GM18519 (cell line): Measurements from ENCODE around the gene SEC62.

ENCODE experiments used
- ATAC-seq: cut with Tn5 transposase; IDR thresholded peaks from one replicate; pipeline ENCODE4 v1.9.1; 2021; ENCODE audit warnings: mild to moderate bottlenecking, moderate library complexity; ENCODE audit not compliant: unreplicated experiment, low FRiP score

The SEC62 gene

GRCh38 chr3:169966428-169966950 is at the start of gene SEC62:
SEC62 (plus strand) TSS chr3:169966807; CDS start chr3:169966823, 16 bp downstream.
- peak; percentile 74 for ATAC-seq

DNA sequence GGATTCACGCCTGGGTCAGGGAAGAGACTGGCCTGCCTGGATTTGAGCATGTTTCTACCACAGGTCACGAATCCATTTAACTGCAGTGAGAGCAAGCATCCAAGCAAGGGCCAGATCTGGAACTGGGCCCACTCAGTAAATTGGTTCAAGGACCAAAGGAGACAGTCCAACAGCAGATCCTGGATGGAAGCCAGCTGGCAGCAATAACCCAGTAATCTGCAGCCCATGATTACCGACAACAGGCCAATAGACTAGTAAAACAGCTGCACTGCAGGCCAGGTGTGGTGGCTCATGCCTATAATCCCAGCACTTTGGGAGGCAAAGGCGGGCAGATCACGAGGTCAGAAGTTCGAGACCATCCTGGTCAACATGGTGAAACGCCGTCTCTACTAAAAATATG is 43.4 kb upstream of the SEC62 start:
- no peak for ATAC-seq

- no peak for ATAC-seq
These were observed 42.8 kb upstream of the SEC62 start for GRCh38 chr3:169923831-169924230.

GRCh38 chr3:169929830-169930519 is 36.6 kb upstream of the SEC62 start:
- peak; percentile 33 for ATAC-seq

DNA sequence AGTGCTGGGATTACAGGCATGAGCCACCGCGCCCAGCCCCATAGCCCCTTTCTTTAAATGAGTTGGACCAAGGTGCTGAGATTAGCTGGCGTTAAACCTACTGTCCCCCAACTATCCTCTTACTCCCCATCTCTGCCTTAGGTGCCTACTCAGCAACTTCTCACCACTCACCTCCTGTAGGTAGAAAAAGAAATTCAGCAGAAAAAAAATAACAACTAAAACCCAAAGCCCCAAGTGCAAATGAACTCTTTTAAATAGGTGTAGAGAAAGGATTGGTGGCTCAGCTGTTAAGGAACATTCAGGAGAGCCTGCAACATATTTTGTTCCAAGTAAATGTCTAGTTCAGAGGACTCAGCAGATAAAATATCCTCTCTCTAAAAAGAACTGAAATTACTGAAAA is 35.8 kb upstream of the SEC62 start:
- ATAC-seq: no peak

- peak; percentile 85 for ATAC-seq
These were observed 34.7 kb upstream of the SEC62 start for GRCh38 chr3:169931747-169932520.

- ATAC-seq: no peak
These were observed 27.3 kb upstream of the SEC62 start for GRCh38 chr3:169939320-169939719.

GRCh38 chr3:169939751-169940150 is 26.9 kb upstream of the SEC62 start:
- no peak for ATAC-seq

DNA sequence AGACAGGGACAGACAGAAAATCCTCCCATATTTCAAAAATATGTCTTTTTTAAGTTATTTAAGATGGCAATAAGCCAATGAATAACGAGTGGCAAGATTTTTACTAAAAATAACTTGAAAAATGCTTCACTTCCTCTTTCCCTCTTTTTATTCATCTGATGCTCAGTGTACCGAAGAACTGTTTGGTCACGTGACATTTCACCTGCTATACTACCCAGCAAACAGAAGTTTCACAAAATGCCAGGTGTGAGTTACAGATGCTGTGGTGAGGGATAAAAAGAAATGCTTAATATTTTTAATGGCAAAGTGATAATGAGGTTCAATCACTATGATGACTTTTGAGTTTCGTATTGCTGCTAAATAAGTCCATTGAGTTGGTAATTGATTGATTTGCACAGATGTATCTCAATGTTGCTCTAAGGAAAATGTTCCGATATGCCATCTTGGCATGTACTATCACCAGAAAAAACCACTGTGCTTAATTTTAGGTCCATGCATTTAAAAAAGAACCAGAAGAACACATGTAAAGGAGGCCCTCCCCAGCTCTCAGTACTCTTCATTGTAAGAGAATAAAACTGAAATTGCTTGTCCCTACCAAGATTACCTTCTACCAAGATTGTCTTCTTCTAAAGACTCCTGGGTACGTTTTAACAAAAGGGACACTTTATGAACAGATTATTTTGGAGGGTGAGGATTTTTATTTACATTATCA is 26.0 kb upstream of the SEC62 start:
- ATAC-seq: peak; percentile 61

GRCh38 chr3:169945313-169945712 is 21.3 kb upstream of the SEC62 start:
- peak; percentile 80 for ATAC-seq

- ATAC-seq: no peak
These were observed 20.3 kb upstream of the SEC62 start for GRCh38 chr3:169946336-169946735.

DNA sequence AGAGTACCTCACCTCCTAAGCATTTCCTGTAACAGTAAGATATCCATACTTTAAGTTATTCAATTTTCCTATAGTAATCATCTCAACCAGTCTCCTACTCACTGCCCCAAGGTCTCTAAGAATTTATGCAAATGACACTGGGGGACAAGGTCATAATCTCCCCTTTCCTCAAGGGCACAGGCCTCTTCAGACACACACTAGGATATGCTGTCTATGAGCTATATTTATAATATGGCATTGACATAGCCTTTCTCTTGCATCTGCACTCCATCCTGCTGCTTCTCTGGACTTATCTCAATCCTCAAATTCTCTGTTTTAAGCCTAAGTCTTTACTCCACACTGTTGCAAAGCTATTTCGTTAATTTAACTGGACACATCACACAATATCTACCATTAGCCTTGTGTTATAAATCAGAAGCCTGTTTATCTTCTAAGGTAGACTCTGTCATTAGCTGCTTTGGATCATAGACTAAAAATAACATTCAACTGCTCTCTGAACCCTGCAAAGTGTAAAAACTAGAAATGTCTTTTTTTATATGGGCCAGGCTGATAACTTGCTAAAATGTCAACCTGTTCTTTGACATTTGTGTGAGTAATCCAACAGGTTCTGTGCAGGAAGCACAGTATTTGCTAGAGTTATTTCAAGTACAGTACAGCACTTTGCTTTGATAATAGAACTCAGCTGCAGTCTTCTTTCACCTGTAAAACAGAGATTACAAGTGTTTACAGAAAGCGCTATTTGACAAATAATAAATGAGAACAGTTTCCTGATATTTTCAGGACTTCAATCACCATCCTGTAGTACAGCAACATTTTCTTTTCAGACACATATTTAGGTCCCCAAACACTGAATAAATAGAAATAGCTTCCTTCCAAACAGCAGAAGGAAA is 17.8 kb upstream of the SEC62 start:
- no peak for ATAC-seq

DNA sequence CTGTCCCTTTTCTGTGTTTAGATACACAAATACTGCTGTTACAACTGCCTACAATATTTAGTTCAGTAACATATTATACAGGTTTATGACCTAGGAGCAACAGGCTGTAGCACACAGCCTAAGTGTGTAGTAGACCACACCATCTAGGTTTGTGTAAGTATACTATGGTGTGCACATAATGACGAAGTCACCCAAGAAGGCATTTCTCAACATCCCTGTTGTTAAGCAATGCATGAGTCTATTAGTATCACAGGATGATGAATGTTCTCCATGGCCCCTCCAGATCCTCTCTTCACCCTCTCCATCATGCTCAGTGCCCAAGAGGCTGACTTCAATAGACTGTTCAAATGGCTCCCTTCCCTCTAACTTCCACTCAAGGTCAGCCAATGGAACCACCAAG is 14.6 kb upstream of the SEC62 start:
- no peak for ATAC-seq

DNA sequence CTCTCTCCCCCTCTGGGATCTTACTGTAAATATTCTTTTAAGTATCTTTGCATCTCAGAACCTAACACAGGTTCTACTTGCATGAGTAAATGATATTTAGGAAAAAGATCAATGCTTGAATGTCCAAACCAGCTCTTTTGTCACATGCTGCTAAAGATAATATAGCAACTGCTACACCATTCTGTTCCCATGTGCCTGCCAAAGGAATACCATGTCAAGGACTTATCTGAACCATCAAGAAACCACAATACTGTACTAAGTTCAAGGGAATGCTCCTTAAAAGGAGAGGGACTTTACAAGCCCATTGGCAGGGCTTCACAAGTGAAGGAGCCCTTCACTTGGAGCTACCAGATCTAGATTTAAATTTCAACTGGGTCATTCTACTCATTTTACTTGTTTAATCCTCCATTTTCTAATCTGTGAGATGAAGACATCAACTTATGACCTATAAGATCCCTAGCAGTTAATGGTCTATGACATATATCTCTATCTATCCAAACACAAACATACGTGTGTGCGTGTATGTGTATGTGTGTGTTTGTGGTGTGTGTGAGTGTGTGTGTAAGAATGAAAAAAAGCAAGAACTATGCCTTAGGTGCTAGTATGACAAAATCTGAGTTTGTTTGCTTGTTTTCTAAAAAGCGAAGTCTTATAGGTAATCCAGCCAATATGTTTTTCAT is 13.0 kb upstream of the SEC62 start:
- ATAC-seq: peak; percentile 17

- peak; percentile 75 for ATAC-seq
These were observed 12.4 kb upstream of the SEC62 start for GRCh38 chr3:169954142-169954756.

GRCh38 chr3:169955406-169955805 is 11.2 kb upstream of the SEC62 start:
- no peak for ATAC-seq

DNA sequence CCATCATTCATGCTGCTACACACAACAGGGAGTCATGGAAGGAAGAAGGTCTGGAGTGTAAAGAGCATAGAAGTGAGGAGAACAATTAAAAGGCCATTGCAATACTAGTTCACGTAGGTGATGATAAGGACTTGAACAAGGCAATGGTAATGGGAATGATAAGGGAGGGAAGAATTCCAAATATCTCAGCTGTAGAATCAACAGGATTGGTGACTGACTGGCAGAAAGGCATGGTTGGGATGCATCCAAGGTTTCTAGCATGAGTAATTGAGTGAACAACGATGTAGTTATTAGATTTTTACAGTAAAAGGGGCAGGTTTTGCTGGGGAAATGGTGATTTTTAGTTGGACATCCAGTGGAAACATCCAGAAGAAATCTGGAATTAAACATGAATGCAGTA is 2.4 kb upstream of the SEC62 start:
- ATAC-seq: no peak

GRCh38 chr3:169965562-169966427 is 812 bp upstream of the SEC62 start:
- peak; percentile 21 for ATAC-seq
